ENCODE data around the gene CRACR2A.

The CRACR2A gene

GRCh38 chr12:3565985-3566384 lies 186.9 kb downstream of the CRACR2A start:
- no peak for DNase-seq (ENCODE audit: low read depth in 2 of 2)

Measured in stimulated activated CD4-positive, alpha-beta T cell treated with anti-CD3 and anti-CD28 coated beads, Interleukin-1b, Interleukin-23, amount 100 ng/mL, for 1 hour (primary cell).